NCI-H82 (cell line): Measurements from ENCODE around the gene ZNF496.
"Not testable (repeated sequence)": the region's sequence is repeated elsewhere in the genome, so short reads cannot be mapped to it uniquely, and the experiment has no call there.

Experiments used
- DNase-seq: peaks from one replicate; lab custom pipeline; 2025; lab: John Stamatoyannopoulos, UW

Gene ZNF496

DNA sequence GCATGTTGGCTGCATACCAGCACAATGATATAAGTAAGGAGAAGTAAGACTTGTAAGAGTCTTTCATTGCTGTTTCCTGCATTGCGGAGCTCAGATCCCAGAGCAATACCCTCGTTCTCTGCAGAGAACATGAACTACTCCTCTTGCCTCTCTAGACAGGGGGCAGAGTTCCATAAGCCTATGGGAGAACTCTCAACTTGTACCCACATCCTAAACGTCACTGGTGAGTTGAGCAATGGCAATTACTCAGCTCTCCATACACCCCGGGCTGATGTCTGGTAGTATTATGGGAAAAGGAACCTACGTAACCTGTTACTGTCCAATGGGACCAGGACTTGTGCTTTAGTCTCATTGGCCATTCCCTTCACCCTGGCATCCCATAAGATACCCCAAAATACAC lies 27.3 kb upstream of the ZNF496 start:
- no peak for DNase-seq

DNA sequence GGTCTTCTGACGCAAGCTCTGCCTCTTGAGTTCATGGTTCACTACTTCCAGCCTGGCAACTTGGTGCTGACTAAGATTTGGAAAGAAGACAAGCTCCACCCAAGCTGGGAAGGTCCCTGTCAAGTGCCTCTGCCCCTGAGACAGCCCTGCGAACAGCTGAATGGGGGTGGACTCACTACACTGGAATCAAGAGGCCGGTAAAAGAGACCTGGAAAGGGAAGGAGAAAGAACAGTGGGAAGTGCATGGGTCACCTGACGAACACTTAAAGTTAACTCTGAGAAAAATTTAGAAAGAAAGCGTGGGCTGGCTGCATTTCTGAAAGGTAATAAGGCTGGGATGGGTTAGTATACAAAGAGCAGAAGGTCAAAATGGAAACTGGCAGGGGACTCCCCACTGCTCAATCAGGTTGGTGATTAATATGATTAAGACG lies 26.1 kb upstream of the ZNF496 start:
- no peak for DNase-seq

DNA sequence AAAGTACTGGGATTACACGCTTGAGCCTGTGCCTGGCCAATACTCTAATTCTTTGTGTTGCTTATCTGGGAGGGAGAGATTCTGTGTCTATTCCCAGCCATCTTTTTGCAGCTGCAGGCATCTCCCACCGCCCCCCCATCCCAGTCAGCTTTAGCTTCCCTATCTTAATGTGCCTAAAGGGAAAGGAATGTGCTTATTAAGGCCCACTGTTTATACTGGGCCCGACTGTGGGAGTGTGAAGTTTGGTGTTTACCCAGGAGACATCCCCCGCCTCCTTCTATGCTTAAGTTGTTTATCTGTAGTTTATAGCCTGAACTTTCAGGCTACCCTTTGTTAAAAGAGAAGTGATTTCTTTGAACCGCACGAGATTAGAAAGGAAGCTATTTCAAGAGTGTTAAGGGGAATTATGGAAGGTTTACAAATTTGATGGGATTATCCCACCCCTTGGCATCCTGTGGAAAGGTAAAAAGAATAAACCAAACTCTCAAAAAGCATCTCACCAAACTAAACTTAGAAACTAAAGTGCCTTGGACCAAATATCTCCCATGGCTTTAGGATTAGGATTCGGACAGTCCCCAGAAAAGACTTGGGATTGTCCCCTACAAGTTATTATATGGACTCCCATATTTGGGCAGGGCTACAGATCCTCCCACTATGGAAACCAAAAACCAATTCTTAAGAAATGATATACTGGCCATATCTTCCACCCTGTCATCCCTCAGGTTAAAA lies 25.5 kb upstream of the ZNF496 start:
- DNase-seq = no peak

DNA sequence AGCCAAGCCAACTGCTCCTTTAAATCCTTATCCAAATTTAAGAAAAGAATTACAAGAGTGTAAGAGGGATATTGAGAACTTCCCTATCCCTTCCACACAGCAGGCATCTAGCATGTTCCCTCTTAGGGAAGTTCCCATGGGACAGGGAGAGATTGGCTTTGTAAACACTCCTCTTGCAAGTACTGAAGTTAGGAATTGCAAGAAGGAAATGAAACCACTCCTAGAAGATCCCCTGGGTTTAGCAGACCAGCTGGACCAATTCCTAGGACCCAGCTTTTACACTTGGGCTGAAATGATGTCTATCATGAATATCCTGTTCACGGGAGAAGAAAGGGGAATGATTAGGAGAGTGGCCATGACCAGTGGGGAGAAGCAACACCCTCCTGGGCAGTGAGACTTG lies 23.5 kb upstream of the ZNF496 start:
- DNase-seq = not testable (repeated sequence)

DNA sequence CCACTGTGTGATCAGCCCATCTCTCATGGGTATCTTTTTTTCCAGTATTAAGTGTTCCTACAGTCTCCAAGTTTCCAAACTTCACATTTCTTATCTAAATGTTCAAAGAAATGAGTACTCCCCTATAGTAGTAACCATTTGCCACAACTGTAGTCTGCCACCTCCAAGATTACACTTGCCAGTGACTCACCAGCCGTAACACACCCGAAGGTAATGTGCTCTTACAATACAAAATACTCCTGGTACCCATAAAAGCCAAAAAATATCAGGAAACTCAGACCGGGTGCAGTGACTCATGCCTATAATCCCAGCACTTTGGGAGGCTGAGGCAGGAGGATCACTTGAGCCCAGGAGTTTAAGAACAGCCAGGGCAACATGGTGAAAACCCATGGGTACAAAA lies 20.5 kb upstream of the ZNF496 start:
- no peak for DNase-seq

DNA sequence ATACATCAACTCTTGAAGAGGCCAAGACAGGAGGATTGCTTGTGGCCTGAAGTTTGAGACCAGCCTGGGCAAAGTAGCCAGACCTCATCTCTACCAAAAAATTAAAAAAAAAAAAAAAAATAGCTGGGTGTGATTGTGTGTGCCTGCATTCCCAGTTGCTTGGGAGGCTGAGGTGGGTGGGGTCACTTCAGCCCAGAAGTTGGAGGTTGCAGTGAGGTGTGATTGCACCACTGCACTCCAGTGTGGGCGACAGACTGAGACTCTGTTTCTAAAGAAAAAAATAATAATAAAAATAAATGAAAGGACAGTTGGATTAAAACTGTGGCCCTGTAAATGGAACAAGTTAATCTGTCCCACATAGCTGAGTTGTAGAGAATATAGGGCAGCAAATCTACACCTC lies 18.9 kb upstream of the ZNF496 start:
- no peak for DNase-seq

DNA sequence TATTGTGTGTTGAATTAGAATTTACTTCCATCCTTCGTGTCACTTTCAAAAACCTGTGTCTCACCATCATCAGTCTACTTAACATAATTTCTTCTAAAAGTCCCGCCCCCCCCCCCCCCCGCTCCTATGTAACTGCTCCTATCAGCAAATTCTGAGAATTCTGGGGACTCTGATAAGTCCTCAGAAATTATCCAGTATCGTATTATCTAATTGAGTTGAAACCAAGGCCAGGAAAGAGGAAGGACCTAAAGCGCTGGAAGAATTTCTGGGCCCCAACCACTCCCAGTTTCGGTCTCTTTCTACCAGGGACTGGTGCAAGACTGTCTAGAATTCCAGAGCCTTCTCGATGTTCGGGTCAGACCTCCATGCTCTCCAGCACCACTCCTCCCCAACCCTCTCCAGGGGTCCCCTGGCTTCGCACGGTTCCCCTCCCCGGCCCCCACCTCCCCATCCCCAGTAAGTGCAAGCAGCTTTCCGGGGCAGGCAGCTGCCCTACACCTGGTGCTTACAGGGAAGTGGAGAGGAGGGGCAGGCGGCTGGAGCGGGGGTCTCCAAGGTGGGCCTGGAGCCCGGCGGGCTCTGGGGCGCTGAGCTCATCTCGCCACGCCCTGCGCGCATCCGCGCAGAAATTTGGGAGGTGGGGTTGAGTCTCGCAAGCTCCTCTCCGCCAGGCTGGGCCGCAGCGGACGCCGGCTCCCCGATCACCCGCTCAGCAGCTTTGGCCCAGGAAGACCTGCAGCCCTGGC lies 16.0 kb upstream of the ZNF496 start:
- no peak for DNase-seq

DNA sequence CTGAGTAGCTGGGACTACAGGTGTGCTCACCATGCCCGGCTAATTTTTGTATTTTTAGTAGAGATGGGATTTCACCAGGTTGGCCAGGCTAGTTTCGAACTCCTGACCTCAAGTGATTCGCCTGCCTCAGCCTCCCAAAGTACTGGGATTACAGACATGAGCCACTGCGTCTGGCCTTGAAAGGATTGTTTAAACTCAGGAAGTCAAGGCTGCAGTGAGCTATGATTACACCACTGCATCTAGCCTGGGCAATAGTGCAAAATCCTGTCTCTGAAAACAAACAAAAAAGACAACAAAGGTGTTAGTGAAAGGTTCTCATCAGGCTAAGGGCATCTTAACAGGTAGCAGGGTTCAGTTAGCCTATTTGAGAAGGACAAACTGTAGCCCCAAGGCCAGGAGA lies 14.2 kb upstream of the ZNF496 start:
- no peak for DNase-seq

DNA sequence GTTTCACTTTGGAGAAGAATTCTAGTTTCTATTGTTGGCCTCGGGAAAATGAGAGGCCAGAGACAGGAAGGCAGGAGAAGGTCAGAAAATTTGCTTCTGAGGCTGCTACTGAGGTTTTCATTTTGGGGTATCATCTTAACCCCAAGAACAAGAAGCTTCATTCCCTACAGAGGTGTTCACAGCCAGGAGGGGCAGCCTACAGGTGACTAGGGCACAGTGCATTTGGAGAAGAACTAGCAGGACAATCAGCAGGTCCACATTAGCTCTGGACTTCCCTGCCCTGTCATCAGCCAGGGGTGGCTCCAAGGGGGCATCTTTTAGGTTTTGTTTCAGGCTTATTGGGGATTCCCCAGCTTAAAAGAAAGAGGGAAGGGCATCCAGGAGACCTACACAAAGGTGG lies 12.1 kb upstream of the ZNF496 start:
- no peak for DNase-seq

DNA sequence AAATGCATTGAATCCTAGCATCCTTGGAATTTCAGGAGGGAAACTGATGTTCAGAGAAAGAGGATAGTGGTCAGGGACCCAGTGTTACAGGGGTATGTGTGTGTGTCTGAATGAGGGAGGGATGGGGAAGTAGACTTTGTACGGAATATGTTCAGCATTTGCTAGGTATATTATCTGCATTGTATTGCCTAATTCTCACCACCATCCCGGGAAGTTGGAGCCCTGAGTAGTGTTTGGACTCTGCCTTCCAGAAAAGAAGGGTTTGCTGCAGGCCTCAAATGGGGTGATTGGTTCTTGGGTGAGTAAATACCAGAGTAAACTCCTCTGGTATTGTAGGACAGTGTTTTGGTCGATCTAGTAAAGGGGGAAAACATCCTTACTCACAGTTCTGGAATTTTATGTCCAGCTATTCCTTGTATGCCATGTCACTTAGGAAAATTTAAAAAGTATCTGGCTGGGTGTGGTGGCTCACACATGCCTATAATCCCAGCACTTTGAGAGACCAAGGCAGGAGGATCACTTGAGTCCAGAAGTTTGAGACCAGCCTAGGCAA lies 7.1 kb upstream of the ZNF496 start:
- DNase-seq = no peak

DNA sequence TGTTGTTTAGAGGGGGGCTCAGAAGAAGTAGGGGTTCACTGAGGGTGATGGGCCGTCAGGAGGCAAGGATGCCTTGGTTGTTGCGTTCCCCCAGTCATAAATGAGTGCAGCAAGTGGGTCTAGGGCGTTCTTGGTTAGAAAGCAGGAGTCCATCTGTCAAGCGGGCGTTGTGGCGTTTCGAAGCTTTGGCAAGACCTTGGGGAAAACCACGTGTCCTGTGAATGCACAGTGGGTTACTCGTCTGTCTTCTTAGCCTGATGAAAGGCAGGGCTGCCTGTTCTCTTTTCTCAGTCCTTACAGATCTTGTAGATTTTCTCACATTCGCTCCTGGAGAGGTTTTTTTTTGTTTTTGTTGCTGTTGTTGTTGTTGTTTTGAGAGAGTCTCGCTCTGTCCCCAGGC lies 6.3 kb upstream of the ZNF496 start:
- DNase-seq = no peak

DNA sequence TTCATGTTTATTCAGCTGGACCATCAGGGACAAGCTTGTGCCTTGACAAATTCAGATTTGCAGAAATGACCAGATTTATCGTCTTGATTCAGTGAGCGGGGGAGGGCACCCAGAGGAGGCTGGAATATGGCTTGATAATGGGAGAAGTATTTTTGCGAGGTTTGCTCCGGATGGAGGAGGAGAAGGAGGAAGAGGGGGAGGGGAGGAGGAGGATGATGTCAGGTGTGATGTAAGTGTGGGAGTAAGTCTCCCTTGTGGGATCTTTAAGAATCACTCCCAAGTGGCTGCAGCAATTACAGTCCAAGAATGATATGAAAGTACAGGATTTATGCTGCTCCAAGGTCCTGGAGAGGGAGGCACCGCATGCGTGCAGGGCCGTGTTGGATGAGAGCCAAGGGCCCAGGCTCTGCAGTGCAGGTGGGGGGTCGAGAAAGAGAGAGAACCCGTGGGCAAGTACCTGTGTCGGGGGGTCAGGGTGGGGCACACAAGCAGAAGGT lies 5.6 kb upstream of the ZNF496 start:
- DNase-seq = no peak

DNA sequence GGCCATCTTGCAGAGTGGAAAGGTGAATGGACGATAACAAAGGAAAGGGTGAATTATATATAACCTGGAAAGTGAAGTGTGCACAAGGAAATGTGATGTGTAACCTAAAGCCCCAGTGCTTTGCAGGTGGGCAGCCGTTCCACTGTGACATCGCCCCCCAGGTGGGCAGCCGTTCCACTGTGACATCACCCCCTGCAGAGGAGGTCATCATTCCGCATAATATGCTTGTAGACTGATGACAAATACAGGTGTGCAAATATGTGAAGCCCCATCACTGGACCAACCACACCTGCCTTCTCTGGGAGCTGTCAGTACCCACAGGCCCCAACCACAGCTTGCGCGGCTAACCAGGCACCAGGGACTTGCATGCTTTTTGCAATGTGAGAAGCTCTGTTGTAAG lies 4.7 kb upstream of the ZNF496 start:
- no peak for DNase-seq

DNA sequence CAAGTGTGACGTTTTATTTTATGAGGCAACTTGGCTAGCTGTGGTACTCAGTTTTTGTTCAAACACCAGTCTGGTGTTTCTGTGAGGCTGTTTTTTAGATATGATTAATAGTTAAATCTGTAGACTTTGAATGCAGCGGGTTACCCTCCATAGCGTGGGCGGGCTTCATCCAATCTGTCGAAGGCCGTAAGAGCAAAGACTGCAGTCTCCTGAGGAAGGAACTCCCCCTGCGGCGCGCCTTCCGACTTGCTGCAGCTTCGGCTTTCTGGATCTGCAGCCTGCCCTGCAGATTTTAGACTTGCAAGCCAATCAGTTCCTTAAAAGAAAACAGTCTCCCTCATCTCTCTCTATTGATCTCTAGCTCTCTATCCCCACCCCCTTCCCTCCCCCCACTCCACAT lies 4.2 kb upstream of the ZNF496 start:
- no peak for DNase-seq

DNA sequence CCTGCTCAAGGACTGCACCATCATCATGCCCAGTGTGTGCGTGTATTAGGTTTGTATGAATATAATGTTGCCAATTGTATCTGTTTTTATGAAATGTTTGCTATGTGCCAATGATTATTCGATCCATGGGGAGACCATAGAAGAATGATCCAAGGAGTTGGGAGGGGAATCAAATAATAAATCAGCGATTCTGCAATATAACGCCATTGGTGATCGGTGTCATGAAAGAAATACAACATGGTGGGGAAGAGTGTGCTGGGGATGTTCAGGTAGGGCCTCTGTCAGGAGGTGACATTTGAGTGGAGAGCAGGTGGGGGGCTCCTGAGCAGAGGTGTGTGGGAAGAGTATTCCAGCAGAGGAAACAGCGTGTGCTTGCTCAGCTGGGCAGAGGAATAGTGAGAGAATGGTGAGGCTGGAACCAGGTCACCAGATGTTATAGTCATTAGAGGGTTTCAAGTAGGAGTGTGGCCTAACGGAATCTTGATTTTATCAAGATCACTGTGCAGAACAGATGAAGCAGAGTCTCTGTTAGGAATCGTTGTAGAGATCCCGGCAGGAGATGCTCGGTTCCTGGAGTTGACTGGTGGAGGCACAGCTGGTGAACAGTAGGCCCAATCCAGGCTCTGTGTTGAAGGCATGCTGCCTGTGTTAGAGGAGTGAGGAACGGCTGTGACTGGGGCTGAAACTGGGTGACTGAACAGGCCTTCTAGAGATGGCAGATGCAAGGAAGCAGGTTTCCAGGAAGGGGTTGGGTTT lies 2.9 kb upstream of the ZNF496 start:
- no peak for DNase-seq

DNA sequence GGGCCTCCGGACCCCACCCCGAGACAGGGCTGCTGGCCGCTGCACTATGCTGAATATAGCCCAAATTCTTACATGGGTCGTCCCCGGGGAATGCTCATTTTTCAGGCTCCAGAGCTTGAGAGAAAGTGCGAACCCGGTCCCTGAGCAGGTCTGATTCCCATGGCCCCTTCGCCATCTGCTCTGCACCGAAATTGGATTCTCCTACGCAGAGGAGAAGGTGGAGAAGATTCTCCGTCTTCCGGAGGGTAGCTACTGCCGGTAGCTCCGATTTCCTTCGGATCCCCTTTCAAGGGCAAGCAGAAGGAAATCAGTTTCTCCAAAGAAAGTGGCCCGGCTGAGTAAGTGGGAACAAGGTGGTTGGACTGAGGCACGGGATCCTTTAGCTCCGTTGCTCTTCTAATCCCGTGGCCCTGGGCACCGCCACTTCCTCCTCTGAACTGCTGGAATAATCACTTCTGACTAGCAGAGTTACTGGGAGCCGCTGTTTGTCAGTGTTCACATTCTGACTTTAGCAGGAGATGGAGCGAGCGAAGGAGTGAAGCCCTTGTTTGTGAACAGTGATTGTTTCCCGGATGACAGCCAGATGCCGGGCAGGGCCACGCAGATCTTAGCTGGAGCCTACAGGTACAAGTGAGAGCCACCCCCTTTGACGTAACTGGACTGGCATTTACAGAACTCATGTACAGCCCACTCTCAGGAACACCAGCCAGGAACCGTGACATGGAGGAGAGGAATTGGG lies 1.1 kb upstream of the ZNF496 start:
- peak; percentile 87 for DNase-seq

DNA sequence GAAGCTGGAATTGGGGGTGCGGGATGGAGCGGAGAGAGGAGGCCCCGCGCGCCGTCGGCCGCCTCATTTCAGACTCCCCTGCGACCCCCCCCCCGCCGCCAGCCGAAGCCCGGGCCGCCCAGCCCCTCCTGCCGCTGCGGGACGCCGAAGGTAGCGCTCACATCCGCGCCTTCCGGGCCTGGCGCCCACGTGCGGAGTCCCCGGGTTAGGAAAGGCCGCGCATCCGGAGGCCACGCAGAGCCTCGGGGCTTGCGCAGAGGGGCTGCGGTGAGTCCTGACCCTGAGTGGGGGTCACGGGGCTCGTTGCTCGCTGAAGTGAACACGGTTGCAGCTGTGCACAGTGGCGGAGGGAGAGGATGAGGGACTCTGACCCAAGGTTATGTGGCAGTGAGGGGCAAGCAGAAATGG lies 552 bp upstream of the ZNF496 start:
- DNase-seq = peak; percentile 75

DNA sequence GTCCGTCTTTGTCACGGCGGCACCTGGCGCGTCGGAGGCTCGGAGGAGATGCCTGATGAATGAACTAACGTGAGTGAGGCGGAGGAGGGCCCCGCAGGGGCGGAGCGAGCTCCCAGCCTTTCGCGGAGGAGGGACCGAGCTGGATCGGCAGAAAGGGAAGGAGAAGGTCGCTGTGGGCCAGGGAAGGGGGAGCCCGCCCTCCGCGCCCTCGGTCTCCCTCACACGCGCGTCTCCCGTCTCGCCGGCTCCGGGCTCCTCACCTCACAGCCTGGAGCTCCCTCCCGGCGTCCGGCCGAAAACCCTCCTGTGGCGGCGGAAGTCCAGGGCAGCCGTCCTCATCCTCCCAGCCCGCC lies 519 bp downstream of the ZNF496 start:
- peak; percentile 87 for DNase-seq

DNA sequence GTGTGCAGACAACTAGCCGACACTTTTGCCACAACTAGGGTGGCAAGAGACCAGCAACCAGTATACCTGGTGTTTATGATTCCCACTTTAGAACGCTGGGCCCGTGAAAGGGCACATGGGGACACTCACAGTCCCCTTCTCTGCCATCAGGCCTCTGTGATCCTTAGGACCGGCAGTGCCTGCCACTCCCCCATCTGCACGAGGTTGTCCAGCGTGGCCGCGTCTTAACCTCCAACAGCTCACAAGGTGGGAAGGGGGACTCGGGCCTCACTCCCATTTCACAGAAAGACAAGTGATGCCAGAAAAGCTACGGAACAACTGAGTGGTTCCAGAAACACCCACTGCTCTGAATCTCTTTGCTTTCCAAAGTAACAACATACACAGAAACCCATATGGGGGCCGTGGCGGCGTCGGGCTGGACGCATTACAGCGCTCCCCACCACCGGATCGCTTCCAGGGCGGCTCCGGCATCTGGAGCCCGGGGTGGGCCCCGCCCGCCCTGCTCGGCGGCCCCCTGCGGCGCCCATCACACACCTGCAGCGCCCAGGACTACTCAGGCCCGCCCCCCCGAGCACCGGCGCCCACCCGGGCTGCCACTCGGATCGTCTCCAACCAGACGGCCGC lies 1.0 kb downstream of the ZNF496 start:
- peak; percentile 51 for DNase-seq

DNA sequence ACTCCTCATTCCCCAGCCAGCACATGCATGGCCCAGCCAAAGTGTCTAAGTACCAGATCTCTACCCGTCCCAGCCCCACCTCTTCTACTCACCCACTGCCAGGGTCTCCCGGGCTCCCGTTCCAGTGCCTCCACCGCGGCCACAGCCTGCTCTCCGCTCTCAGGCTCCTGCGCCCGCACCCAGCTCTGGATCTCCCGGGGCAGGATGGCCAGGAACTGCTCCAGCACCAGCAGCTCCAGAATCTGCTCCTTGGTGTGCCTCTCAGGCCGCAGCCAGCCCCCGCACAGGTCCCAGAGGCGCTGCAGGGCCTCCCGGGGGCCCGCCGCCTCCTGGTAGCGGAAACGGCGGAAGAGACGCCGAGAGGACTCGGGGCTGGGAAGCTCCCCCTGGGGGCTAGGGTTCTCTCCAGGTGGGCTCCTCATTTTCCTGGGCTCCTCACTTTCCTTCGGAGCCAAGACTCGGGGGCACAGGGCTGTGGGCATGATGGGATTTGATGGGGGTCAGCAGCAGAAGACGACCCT lies 2.5 kb downstream of the ZNF496 start:
- no peak for DNase-seq

DNA sequence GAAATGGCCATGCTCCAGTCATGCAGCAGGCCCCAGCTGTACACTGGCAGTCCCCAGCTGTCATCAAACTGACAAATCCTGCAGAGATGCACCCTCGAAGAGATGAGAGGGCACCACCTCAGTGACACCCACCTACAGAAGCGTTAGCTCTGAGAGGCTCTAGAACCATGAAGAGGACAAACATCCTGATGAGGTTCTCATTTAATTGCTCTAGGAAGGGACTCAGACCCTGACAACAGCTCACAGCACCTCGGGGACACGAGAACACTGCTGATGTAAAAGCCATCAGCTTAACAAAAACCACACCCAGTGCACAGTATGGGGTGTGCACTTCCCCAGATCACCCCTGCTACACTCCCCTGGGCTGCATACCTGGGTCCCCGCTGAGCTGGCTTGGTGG lies 3.4 kb downstream of the ZNF496 start:
- DNase-seq = no peak
